Gastroesophageal sphincter (tissue), 3 donors: ENCODE data around the gene IQCM.

Experiments
- EP300 ChIP-seq: sonication (generic); formaldehyde crosslinking; IDR thresholded peaks from one replicate; pipeline ENCODE4 v1.6.1; 2017; ENCODE audit warnings: antibody characterized with exemption, mild to moderate bottlenecking
- POLR2A ChIP-seq, 2 donors: fragments of 450-650 bp; IDR thresholded peaks; one replicate each; pipeline ENCODE4 v1.6.1; 2017; ENCODE audit warnings: antibody characterized with exemption in 2 of 2, mild to moderate bottlenecking in 2 of 2, moderate library complexity in 1 of 2
- POLR2AphosphoS5 ChIP-seq: sonication (generic); formaldehyde crosslinking; IDR thresholded peaks from one replicate; pipeline ENCODE4 v1.6.1; 2017; ENCODE audit warnings: antibody characterized with exemption
- TF ChIP-seq, protein P1 (sequence below), 4 experiments: fragments of 200-600 bp in 2 of 4; fragments of 450-650 bp in 2 of 4; sonication (generic) in 1 of 4; IDR thresholded peaks; one replicate each; pipeline ENCODE4 v1.5.1; 2017 to 2019; ENCODE audit warnings: antibody characterized with exemption in 4 of 4, mild to moderate bottlenecking in 2 of 4, moderate library complexity in 2 of 4

DNA sequence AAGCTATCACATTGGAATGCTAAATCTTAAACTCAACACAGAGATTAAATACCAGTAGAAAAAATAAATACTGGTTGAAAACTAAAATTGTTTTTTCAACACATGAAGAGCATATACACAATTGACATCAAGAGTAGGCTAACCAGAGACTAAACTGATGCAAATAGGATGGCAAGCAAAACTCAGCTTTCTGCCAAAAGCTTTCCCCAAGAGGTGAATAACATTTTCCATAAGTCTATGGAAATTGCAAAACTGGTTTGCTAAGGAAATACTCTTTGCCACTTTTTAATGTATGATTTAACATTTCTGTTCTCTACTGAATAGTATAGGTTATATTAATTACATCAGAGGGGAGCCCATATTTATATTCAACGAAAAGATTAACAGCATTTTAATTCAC lies 23.8 kb downstream of the IQCM start:
- TF ChIP-seq, protein P1, sequence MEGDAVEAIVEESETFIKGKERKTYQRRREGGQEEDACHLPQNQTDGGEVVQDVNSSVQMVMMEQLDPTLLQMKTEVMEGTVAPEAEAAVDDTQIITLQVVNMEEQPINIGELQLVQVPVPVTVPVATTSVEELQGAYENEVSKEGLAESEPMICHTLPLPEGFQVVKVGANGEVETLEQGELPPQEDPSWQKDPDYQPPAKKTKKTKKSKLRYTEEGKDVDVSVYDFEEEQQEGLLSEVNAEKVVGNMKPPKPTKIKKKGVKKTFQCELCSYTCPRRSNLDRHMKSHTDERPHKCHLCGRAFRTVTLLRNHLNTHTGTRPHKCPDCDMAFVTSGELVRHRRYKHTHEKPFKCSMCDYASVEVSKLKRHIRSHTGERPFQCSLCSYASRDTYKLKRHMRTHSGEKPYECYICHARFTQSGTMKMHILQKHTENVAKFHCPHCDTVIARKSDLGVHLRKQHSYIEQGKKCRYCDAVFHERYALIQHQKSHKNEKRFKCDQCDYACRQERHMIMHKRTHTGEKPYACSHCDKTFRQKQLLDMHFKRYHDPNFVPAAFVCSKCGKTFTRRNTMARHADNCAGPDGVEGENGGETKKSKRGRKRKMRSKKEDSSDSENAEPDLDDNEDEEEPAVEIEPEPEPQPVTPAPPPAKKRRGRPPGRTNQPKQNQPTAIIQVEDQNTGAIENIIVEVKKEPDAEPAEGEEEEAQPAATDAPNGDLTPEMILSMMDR (IDR thresholded peaks at IDR 0.05) = no peak
- no peak for TF ChIP-seq EP300
- TF ChIP-seq POLR2AphosphoS5 = no peak
- no peak for TF ChIP-seq POLR2A (IDR thresholded peaks at IDR 0.05)
